Thymus (tissue), 11 donors: ENCODE measurements around the gene CADM2. TPM values are rescaled to one million over a fixed set of nuclear protein-coding genes. Genes with fewer than 3 reads are reported as not detected.
"Not testable (repeated sequence)": the region's sequence is repeated elsewhere in the genome, so short reads cannot be mapped to it uniquely, and the experiment has no call there.

Experiments
- DNase-seq, 9 donors: peaks; one replicate each; pipeline ENCODE4 v3.0.0-alpha.2; 2013; ENCODE audit warnings: low spot score in 9 of 9, low read depth in 6 of 9, missing footprints in 1 of 9
- H3K27ac ChIP-seq, 2 donors: one replicate each; pipeline ENCODE4 v1.5.1; 2013; ENCODE audit warnings: control low read depth in 1 of 2, low read depth in 1 of 2, low read length in 1 of 2, mild to moderate bottlenecking in 1 of 2, moderate library complexity in 1 of 2
- H3K27me3 ChIP-seq, 2 donors: one replicate each; pipeline ENCODE4 v1.5.1; 2013; ENCODE audit warnings: low read length in 1 of 2; ENCODE audit not compliant: control insufficient read depth in 2 of 2, insufficient read depth in 1 of 2
- H3K36me3 ChIP-seq, 2 donors: one replicate each; pipeline ENCODE4 v1.5.1; 2013; ENCODE audit warnings: low read length in 1 of 2, mild to moderate bottlenecking in 1 of 2, moderate library complexity in 1 of 2; ENCODE audit not compliant: control insufficient read depth in 2 of 2, insufficient read depth in 2 of 2
- H3K4me1 ChIP-seq, 2 donors: one replicate each; pipeline ENCODE4 v1.5.1; 2013; ENCODE audit warnings: low read length in 2 of 2; ENCODE audit not compliant: control insufficient read depth in 2 of 2, insufficient read depth in 2 of 2
- H3K4me3 ChIP-seq, 2 donors: one replicate each; pipeline ENCODE4 v1.5.1; 2013; ENCODE audit warnings: low read length in 2 of 2, control low read depth in 1 of 2, mild to moderate bottlenecking in 1 of 2
- H3K9me3 ChIP-seq, 2 donors: one replicate each; pipeline ENCODE4 v1.5.1; 2013; ENCODE audit warnings: low read length in 1 of 2, mild to moderate bottlenecking in 1 of 2; ENCODE audit not compliant: control insufficient read depth in 2 of 2, insufficient read depth in 1 of 2
- WGBS: extraction: QIAGEN DNeasy Blood & Tissue Kit; methylation state at CpG from one replicate; pipeline ENCODE4 v1.1.7; 2013; 5-methylcytosine and 5-hydroxymethylcytosine counted together
- polyA plus RNA-seq: library from polyadenylated mRNA; stranded (reverse); fragments of 200-250 nt; gene quantifications from one replicate; pipeline ENCODE4 v1.2.3, GENCODE V29; 2013
- total RNA-seq: library from RNA; stranded (reverse); fragments of 120-200 nt; gene quantifications from one replicate; pipeline ENCODE4 v1.2.4, GENCODE V29; 2013
- donor health status: healthy.

CADM2 gene
- total and polyA plus RNA-seq, 2 donors = 0.14 to 0.66 TPM

DNA sequence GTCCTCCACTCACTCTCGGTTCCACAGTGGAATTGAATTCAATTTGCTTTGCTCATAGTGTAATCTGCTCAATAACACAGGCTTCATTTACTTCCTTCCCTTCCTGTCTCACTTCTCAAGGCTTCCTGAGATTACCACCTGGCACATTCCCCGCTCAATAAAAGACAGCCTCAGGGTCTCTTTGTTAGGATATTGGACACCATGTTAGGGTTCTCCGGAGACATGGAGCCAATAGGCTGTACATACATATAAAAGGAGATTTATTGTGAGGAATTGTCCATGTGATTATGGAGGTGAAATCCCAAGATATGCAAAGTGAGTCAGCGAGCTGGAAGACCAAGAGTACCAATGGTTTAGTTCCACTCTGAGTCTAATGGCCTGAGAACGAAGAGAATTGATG is 974.5 kb downstream of the CADM2 start:
- H3K4me3 ChIP-seq = no peak overlapping the region
- DNase-seq = no peak
- no peaks in the 10 kb centered on the region for H3K36me3 ChIP-seq
- 67% methylated on average over 5 of the region's 5 CpGs for WGBS
- no peaks in the 10 kb centered on the region for H3K27me3 ChIP-seq
- H3K27ac ChIP-seq = no peak overlapping the region
- no peaks in the 10 kb centered on the region for H3K9me3 ChIP-seq
- H3K4me1 ChIP-seq = no peaks in the 10 kb centered on the region

DNA sequence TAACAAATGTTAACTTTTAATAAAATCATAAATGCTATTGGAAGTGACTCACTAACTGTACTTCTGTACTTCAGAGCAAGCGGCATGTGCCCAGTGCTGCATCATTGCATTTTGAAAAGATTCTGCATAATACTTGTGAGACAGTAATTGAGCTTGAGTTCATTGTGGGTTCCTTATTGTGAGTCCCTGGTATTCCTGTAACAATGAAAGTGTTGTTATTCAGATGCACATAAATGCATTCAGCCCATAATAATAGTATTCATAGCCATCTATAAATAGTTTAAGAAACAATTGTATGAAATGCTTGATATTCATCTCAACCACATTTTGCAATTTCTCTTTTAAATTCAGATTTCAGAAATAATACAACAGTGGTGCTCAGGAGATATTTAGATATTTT is 976.4 kb downstream of the CADM2 start:
- no peaks in the 10 kb centered on the region for H3K36me3 ChIP-seq
- no peak overlapping the region for H3K27ac ChIP-seq
- no peak overlapping the region for H3K4me3 ChIP-seq
- DNase-seq = no peak
- no peaks in the 10 kb centered on the region for H3K9me3 ChIP-seq
- no peaks in the 10 kb centered on the region for H3K4me1 ChIP-seq
- H3K27me3 ChIP-seq = no peaks in the 10 kb centered on the region
- 98% methylated on average over 1 of the region's 1 CpG for WGBS

DNA sequence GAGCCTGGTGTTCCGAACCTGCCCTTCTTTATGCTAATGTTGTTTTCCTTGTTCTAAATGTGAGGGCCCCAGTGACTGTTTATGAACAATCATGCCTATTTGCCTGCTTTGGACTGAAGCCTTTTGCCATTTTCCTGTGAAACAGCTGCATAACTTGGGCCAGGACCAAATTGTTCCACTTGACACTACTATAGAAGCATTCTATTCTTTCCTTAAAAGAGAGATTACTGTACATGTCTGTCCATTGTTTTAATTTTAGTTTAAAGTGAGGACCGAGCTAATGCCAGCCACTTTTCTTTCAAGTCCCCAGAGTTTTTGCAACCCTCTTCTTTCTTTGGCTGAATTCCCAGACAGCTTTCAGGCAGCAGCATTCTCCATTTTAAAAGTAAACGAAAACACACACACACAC is 980.3 kb downstream of the CADM2 start:
- Histone ChIP-seq H3K4me3 (no peak overlapping the region), H3K9me3 (no peaks in the 10 kb centered on the region), H3K27me3 (no peaks in the 10 kb centered on the region), H3K27ac (no peak overlapping the region), H3K4me1 (no peaks in the 10 kb centered on the region), H3K36me3 (no peaks in the 10 kb centered on the region)
- DNase-seq = no peak
- WGBS = 87% methylated on average over 3 of the region's 3 CpGs

DNA sequence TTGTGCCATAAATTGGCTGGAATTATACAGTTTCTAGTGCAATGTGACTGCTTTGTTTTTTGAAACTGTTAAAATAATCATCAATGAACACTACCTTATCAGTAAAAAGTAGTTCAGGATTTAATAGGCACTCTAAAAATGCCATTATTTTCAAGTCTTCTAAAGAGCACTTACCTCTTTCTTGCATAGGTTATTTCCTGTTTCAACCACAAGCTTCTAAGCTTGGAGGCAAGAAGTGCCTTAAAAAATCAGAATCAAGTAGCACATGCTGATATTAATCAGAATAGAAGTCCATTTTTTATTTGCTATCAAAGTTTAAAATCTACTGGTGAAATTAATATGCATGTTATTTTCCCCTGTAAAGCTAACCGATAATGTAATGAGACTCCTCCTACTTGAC is 991.6 kb downstream of the CADM2 start:
- no peak for DNase-seq
- Histone ChIP-seq H3K36me3 (no peaks in the 10 kb centered on the region), H3K27me3 (no peaks in the 10 kb centered on the region), H3K9me3 (no peaks in the 10 kb centered on the region), H3K4me3 (no peak overlapping the region), H3K27ac (no peak overlapping the region), H3K4me1 (no peaks in the 10 kb centered on the region)
- 95% methylated on average over 1 of the region's 1 CpG for WGBS

DNA sequence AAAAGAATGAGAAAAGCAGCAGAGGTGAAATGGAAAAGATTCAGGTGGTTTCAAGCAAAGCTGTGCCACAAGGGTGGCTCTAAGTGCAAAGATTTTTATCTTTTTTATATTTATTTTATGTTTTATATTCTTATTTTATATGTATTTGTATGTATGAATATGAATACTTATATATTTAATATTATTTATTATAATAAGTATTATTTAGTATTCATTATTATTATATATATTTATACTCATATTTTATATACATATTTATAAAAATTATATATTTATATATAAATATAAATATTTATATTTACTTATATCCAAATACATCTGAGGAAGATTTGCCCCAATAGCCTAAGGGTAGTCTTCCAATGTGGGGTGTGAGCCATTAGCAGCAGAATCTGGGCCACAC is 1002.0 kb downstream of the CADM2 start:
- H3K4me3 ChIP-seq = no peak overlapping the region
- H3K36me3 ChIP-seq = no peaks in the 10 kb centered on the region
- no peaks in the 10 kb centered on the region for H3K27me3 ChIP-seq

DNA sequence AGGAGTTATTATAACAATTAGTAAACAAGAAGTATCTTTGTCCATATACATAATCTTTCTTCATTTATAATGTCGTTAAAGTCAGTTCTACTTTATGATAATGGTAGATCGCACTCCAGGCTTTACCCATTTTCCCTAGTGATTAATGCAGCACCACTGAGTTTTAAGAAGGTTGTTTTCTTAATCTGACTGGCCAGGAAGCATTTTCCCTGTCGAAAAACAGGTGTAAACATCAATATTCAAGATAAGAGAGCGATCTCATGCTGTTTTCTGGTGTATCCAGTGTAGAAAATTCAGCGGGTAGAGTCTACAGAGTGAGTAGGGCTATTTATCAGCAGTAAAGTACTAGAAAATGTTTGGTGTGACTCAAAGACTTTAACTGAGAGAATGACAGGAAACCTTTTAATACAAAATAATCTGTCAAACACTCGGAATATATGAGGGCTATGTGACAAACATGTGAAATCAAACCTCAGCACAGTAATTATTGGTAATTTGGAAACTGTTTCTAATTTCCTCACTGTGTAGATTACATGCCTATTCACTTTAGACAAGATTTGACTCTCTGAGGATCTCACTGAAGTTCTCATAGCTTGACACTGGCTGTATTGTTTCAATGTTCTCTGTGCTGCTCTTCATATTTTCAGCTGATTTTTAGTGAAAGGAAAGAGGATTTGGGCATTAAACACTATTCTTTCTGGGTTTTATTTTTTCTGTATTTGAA is 1019.0 kb downstream of the CADM2 start:
- no peak overlapping the region for H3K27ac ChIP-seq
- DNase-seq = no peak
- no peaks in the 10 kb centered on the region for H3K4me1 ChIP-seq
- 84% methylated on average over 6 of the region's 6 CpGs for WGBS
- no peaks in the 10 kb centered on the region for H3K27me3 ChIP-seq
- no peaks in the 10 kb centered on the region for H3K36me3 ChIP-seq
- H3K4me3 ChIP-seq = no peak overlapping the region
- no peaks in the 10 kb centered on the region for H3K9me3 ChIP-seq

More for the DNA sequence above, 1002.0 kb downstream of the CADM2 start:
- no peak for DNase-seq
- Histone ChIP-seq H3K4me1 (no peaks in the 10 kb centered on the region), H3K9me3 (no peaks in the 10 kb centered on the region), H3K27ac (no peak overlapping the region)

DNA sequence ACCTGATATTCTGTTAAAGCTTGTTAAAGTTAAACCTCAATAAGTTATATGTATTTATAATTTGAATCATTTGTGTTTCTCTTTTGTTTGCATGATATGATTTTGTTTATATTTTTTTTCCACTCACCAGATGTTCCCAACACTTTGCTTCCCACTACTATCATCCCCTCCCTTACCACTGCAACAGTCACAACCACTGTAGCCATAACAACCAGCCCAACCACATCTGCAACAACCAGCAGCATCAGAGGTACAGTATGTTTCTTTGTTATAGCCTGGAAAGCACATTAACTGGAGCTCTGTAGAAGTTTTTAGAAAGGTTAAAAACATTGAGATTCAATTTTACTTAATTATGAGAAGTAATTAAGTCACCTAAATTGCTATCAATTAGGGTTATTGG is 1020.2 kb downstream of the CADM2 start:
- H3K4me3 ChIP-seq = no peak overlapping the region
- H3K27ac ChIP-seq = no peak overlapping the region
- H3K4me1 ChIP-seq = no peaks in the 10 kb centered on the region
- no peak for DNase-seq
- H3K36me3 ChIP-seq = no peaks in the 10 kb centered on the region
- no peaks in the 10 kb centered on the region for H3K27me3 ChIP-seq
- no peaks in the 10 kb centered on the region for H3K9me3 ChIP-seq

DNA sequence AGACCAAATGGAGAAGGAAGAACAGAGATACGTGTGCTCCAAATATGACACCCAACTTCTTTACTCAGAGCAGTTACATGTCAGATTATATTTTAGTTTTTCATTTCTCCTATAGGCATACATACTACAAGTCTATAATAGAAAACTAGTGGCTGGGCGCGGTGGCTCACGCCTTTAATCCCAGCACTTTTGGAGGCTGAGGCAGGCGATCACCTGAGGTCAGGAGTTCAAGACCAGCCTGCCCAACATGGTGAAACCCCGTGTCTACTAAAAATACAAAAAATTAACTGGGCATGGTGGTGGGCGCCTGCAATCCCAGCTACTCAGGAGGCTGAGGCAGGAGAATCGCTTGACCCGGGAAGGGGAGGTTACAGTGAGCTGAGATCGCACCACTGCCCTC is 1030.8 kb downstream of the CADM2 start:
- not testable (repeated sequence) for H3K27me3 ChIP-seq, H3K27ac ChIP-seq, H3K36me3 ChIP-seq, H3K4me1 ChIP-seq, DNase-seq, H3K9me3 ChIP-seq, H3K4me3 ChIP-seq
- WGBS = 91% methylated on average over 10 of the region's 10 CpGs

DNA sequence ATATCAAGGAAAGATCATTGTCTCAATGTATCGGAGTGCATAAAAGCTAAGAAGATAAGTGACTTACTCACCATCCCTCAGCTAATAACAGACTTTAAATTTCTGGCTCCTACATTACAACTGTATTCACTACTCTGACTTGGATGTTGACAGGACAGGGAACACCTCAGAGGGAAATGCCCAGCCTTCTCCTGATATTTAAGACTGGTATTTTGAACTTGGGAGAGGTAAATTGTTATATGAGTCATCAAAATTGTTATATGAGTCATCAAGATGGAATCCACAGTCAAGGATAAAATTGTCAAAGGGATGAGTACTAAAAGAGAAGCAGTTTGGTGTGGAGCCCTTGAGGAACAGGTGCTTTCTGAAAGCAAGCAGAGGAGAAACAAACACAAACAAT is 1070.8 kb downstream of the CADM2 start:
- Histone ChIP-seq H3K4me1 (no peaks in the 10 kb centered on the region), H3K36me3 (no peaks in the 10 kb centered on the region), H3K4me3 (no peak overlapping the region), H3K27me3 (no peaks in the 10 kb centered on the region), H3K27ac (no peak overlapping the region), H3K9me3 (no peaks in the 10 kb centered on the region)
- DNase-seq = no peak
- 98% methylated on average over 1 of the region's 1 CpG for WGBS

DNA sequence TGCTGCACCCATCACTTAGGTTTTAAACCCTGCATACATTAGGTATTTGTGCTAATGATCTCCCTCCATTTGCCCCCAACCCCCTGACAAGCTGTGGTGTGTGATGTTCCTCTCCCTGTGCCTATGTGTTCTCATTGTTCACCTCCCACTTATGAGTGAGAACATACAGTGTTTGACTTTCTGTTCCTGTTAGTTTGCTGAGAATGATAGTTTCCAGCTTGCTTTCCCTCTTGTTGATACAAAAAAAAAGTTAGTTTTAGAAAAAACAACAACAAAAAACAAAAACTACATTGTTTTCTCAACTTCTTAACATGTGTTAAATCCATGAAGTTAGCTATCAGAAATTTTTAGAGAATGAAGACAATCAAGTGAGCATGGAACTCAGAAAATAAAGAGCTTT is 1079.1 kb downstream of the CADM2 start:
- no peak overlapping the region for H3K27ac ChIP-seq
- no peak for DNase-seq
- H3K36me3 ChIP-seq = no peaks in the 10 kb centered on the region
- no peaks in the 10 kb centered on the region for H3K9me3 ChIP-seq
- no peaks in the 10 kb centered on the region for H3K27me3 ChIP-seq
- no peaks in the 10 kb centered on the region for H3K4me1 ChIP-seq
- no peak overlapping the region for H3K4me3 ChIP-seq
